Measurements from ENCODE around the gene BCAS1.

GRCh38 chr20:54011346-54011745, 59.0 kb downstream of the BCAS1 start:
- no peak for TF ChIP-seq POLR2A (IDR thresholded peaks at IDR 0.05; ENCODE audit: extremely low read depth, insufficient read length)
- no peak for TF ChIP-seq CTCF (IDR thresholded peaks at IDR 0.05; ENCODE audit: low read depth, low read length)

Data from NB4 (cell line).